NT2/D1 (cell line): ENCODE data around the gene TRDMT1.

Source experiments
- SUZ12 ChIP-seq: IDR thresholded peaks from 2 replicates; pipeline ENCODE4 v1.6.1; 2011; ENCODE audit not compliant: insufficient read length, insufficient read depth; ENCODE audit errors: extremely low read depth
- YY1 ChIP-seq: IDR thresholded peaks from 2 replicates; pipeline ENCODE4 v1.6.1; 2011; ENCODE audit not compliant: insufficient read length, insufficient read depth
- ZNF274 ChIP-seq: IDR thresholded peaks from 2 replicates; pipeline ENCODE4 v1.6.1; 2011; ENCODE audit warnings: mild to moderate bottlenecking, low read depth, low read length

DNA sequence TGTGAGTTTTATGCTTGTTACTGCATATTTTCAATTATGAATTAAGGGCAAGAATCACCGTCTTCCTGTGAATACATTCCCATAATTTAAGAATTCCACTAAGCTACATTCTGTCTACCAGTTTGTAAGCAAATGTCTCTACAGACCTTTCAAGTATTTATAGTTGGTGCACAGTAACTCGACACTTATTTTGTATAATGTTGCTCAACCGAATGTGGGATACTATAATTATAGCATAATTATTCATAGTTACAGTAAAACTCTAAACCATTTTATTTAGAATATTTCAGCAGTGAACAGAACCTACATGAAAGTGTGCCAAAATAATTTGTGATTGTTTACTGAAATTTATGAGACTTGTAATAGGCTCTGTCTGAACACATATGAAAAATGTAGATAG is 54.6 kb downstream of the TRDMT1 start:
- TF ChIP-seq YY1: no peak
- no peak for TF ChIP-seq SUZ12
- no peak for TF ChIP-seq ZNF274
